ENCODE data around the gene PLCB4.

- TF ChIP-seq GLIS2 (tag by site-specific recombination; IDR thresholded peaks at IDR 0.05) (no peak), SALL2 (tag by site-specific recombination; IDR thresholded peaks at IDR 0.05; ENCODE audit: borderline replicate concordance) (no peak)
Measured at GRCh38 chr20:9139106-9139833, 70.4 kb downstream of the PLCB4 start.

Data from HEK293 (cell line).